Hindlimb muscle (tissue), 1 donor: Measurements from ENCODE around the gene RAB3D. TPM values are rescaled to one million over a fixed set of nuclear protein-coding genes. Genes with fewer than 3 reads are reported as not detected.
A peak's percentile ranks its signal among the peaks of the same experiment; 100 is the strongest.
"Not testable (repeated sequence)": the region's sequence is repeated elsewhere in the genome, so short reads cannot be mapped to it uniquely, and the experiment has no call there.

ENCODE experiments used
- DNase-seq: peaks from one replicate; pipeline ENCODE4 v3.0.0-alpha.2; 2013
- polyA plus RNA-seq: library from polyadenylated mRNA; unstranded; fragments of 120-200 nt; gene quantifications from one replicate; pipeline ENCODE4 v1.2.1, GENCODE V29; 2013; ENCODE audit not compliant: insufficient read length

Gene RAB3D
- polyA plus RNA-seq, 1 donor = 6.3 TPM

DNA sequence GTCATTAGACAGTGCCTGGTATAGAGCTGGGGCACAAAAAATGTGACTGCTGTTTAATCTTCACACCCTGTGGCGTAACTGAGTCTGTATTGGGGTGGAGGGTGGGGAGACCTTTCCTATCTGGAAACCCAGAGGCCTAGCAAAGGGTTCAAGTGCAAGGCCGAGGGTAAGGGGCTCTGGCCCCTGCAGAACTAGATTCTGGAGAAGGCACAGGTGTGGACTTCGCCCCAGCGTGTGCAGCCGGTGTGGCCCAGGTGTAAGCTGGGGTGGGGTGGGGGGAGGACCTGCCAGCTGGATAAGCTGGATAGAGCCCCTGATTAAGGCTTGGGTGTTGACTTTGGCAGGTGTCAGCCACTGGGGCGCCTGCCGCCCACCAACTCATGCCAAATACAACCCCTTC lies 1.3 kb downstream of the RAB3D start:
- DNase-seq = no peak

- no peak for DNase-seq
Observed at GRCh38 chr19:11337080-11337479, 2.4 kb downstream of the RAB3D start.

DNA sequence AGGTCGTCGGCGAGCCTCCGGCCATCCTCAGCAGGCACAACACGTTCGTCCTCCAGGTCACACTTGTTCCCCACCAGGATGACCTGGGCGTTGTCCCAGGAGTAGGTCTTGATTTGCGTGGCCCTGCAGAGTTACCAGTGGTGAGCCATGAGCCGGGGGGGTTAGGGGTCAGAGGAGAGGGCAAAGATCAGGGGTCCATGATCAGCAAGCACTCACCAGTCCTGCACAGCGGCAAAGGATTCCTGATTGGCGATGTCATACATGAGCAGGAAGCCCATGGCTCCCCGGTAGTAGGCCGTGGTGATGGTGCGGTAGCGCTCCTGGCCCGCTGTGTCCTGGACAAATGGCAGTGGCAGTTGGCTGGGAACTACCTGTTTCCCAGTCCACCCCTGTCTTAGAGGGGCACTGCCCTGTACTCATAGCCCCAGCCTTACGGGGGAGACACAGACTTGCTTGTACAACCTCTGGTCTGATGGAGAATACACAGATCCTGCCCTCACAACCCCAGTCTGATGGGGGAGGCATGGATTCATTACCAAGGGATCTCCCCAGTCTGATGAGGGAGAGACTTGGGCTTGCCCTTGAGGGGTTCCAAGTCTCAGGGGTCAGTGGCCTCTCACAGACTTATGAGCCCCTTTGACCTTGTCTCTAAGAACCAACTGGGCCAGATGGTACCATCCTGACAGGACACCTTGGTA lies 3.9 kb downstream of the RAB3D start:
- no peak for DNase-seq

DNA sequence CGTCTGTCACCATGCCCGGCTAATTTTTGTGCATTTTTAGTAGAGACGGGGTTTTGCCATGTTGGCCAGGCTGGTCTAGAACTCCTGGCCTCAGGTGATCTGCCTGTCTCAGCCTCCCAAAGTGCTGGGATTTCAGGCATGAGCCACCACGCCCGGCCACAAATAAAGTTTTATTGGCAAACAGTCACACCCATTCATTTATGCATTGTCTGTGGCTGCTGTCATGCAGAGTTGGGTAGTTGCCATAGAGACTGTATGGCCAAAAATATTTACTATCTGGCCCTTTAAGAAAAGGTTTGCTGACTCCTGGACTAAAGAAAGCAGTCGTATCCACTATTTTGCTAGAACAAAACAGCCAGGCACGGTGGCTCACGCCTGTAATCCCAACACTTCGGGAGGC lies 5.6 kb downstream of the RAB3D start:
- not testable (repeated sequence) for DNase-seq

DNA sequence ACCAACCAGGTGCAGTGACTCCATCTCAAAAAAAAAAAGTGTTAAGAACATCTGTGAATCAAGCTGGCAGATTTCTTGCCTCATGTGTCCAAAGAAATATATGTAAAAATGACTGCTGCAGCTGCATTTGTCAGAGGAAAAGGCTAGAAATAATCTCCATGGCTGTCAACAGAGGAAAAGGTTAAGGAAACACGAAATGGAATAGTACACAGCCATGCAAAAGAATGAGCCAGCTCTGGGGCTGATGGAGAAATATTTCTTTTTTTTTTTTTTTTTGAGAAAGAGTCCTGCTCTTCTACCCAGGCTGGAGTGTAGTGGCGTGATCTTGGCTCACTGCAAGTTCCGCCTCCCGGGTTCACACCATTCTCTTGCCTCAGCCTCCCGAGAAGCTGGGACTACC lies 6.6 kb downstream of the RAB3D start:
- no peak for DNase-seq

- no peak for DNase-seq
Observed at GRCh38 chr19:11331502-11331901, 8.0 kb downstream of the RAB3D start.

DNA sequence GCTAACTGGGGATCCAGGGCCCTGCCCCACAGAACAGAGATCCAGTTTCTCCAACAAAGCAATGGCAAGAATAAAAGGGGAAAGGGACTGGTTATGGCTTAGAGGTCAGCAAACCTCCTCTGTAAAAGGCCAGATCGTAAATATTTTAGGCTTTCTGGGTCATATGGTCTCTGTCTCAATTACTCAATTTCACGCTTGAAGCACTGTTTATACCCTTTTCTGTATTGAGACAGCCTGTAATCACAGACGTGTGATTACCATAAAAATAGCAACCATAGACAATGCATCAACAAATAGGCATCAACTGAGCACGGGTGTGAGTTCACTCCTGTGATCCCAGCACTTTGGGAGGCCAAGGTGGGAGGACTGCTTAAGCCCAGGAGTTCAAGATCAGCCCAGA lies 9.3 kb downstream of the RAB3D start:
- no peak for DNase-seq

- DNase-seq = no peak
Observed at GRCh38 chr19:11325544-11325943, 13.9 kb downstream of the RAB3D start.

GRCh38 chr19:11324748-11325389 lies 14.6 kb downstream of the RAB3D start:
- no peak for DNase-seq

- peak; percentile 64 for DNase-seq
Observed at GRCh38 chr19:11324079-11324661, 15.3 kb downstream of the RAB3D start.

DNA sequence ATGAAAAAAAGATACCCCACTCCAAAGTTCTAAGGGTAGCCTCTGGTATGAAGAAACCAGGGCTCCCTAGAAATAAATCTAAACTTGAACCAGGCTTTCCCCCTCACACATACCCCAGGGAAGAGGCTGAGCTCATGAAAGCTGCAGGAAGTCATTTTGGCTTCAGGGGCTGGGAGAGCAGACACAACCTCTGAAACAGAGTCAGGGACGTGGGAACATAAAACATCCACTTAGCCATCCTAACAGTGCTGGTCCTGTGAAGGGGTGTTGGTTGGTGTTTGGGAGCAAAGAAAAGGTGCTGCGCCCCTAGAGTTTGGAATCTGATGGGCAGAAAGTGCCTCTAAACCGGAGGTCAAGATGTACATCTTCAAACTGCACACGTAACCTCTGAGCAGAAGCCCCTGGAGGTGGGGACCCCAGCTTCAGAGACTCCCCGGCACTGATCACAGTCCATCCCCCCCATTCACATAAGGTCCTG lies 15.8 kb downstream of the RAB3D start:
- no peak for DNase-seq

DNA sequence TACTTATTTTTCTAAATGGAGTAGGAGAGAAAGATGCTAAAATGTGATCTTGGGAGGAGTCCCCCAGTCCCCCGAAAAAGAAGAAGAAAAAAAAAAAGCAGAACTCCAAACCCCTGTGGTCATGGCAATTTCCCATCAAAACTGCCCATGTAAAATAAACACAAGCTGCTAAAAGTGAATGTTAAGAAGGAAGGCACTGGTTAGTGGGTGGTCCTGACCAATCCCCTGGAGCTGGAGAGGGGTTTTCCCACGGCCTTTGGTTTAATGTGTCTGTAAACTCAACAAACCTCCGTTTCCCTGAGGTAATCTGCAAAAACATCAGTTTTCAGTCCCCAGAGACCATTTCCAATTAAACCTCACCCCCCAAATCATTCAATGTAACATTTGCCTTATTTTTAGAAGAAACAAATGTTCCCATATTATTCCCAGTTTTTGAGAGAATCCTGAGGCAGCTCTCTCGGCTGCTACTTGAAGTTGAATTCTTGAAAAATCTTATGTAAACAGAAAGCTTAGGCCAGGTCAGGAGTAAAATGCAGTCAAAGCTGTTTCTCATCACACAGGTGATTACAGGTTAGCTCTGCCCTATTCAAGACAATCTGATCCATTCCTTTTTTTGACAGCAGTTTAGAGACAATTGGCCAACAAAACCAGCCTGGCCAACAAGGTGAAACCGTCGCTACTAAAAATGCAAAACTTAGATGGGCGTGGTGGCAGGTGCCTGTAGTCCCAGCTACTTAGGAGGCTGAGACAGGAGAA lies 17.0 kb downstream of the RAB3D start:
- DNase-seq = no peak

- DNase-seq = no peak
Observed at GRCh38 chr19:11321191-11322126, 18.0 kb downstream of the RAB3D start.

DNA sequence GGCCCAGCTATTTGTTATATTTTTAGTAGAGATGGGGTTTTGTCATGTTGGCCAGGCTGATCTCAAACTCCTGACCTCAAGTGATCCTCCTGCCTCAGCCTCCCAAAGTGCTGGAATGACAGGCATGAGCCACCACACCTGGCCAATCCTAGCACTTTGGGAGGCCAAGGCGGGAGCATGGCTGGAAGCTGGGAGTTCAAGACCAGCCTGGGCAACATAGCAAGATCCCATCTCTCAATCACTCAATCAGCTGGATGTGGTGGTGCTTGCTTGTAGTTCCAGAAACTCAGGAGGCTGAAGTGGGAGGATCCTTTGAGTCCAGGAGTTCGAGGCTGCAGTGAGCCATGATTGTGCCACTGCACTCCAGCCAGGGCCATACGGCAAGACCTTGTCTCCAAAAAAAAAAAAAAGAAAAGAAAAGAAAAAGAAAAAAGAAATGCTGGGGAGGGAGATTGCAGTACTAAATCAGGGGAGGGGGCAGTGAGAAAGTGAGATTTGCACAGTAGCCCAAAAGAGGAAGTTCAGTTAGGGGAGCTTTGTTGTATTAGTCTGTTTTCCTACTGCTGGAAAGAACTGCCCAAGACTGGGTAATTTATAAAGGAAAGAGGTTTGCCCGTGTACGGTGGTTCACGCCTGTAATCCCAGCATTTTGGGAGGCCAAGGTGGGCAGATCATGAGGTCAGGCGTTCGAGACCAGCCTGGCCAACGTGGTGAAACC lies 19.0 kb downstream of the RAB3D start:
- not testable (repeated sequence) for DNase-seq

GRCh38 chr19:11306337-11306736 lies 33.1 kb downstream of the RAB3D start:
- no peak for DNase-seq

DNA sequence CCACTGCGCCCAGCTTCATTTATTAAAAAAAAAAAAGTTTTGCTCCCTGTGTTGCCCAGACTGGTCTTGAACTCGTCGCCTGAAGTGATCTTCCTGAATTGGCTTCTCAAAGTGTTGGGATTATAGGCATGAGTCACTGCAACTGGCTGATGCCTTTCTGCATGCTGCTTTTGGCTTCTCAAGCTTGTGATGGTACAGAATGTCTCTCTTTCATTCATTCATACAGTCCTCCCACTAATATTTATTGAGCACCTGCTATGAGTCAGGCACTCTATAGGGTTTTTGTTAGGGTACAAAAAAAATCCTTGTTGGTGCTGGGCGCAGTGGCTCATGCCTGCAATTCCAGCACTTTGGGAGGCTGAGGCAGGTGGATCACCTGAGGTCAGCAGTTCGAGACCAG lies 34.5 kb downstream of the RAB3D start:
- DNase-seq = no peak

DNA sequence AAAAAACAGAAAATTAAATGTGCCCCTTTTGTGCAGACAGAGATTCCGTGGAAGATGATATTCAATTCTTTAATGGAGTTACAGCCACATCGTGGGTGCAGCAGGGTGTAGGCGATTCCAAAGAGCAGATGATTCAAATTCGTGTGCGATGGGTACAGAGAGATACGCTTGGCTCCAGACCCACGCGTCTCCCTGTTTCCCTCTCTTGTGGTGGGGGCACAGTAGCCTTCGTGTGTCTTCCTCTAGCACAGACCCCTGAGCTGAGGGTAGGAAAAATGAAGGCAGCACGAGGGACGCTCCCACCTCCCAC lies 38.7 kb downstream of the RAB3D start:
- no peak for DNase-seq

DNA sequence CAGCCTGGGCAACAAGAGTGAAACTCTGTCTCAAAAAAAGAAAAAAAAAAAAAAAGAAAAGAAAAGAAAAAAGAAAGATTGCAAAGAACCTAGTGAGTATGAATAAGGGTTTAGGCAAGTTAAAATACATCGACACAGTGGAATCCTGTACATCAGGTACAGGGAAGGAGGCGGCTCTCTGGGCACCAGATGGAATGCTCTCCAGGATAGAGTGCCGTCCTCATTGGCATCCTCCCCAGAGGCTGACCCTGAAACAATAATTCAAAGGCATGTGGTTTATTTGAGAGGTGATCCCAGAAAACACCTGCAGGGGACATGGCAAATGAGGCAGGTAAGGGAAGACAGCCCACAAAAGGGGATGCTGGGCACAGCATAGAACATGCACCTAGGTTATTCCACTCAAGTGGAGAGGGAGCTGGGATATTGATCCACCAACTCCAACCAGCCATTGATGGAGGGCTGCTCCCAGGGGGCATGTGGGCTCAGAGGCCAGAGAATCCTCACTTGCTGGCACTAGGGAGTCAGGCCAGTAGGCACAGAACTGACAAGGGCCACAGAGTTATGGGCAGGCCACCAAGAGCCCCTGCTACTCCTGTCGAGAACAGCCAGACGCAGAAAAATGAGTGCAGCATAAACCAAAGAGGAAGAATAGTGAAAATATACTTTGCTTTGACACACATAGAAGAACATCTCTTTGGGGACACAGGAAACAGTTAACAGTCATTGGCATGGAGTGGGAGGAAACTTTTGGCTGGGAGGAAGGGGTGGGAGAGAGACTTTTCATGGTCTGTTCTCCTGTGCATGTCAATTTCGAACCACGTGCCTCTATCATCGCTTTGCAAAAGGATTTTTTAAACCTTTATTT lies 39.3 kb downstream of the RAB3D start:
- DNase-seq = no peak

- no peak for DNase-seq
Observed at GRCh38 chr19:11296264-11296663, 43.2 kb downstream of the RAB3D start.

DNA sequence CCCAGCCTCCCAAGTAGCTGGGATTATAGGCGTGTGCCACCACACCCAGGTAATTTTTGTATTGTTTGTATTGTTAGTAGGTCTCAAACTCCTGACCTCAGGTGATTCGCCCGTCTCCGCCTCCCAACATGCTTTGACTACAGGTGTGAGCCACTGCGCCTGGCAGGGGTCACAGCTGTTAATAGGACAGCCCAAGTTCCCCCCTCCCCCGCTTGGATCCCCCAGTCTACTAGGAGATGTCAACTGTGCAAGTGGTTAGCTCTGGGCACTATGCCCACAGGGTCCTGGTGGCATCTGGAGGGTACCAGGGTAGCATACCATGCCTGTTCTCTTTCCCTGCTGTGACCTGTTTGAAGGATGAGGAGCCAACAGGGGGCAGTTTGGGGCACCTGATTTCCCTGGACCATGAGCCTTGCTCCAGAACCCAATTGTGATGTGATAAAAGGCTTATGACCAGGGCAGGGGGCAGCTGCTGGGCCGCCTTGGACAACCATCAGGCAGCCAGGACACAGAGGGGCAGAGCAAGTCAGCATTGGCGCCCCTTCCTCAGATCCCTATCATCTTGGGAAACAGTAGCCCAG lies 43.7 kb downstream of the RAB3D start, which contains the start of gene TSPAN16:
TSPAN16 (plus strand) TSS at position 496 of the 581 bp plus-strand sequence. CDS start 138 bp downstream, outside the sequence.
- DNase-seq = no peak
